Mammary epithelial cell (primary cell): ENCODE measurements around the gene CEBPA.

Experiments
- EZH2 ChIP-seq: IDR thresholded peaks from 2 replicates; pipeline ENCODE4 v1.6.1; 2012; ENCODE audit warnings: low read length, inconsistent platforms, borderline replicate concordance
- TF ChIP-seq, protein P1 (sequence below), 2 donors: IDR thresholded peaks in 1 of 2; conservative IDR thresholded peaks in 1 of 2; 2 replicates each; pipeline ENCODE4 v1.5.1; 2011 to 2012; ENCODE audit warnings: inconsistent platforms in 2 of 2, low read length in 2 of 2, mild to moderate bottlenecking in 2 of 2, control low read depth in 1 of 2, low read depth in 1 of 2; ENCODE audit not compliant: insufficient read depth in 1 of 2; ENCODE audit errors: extremely low read depth in 1 of 2

- TF ChIP-seq, protein P1, sequence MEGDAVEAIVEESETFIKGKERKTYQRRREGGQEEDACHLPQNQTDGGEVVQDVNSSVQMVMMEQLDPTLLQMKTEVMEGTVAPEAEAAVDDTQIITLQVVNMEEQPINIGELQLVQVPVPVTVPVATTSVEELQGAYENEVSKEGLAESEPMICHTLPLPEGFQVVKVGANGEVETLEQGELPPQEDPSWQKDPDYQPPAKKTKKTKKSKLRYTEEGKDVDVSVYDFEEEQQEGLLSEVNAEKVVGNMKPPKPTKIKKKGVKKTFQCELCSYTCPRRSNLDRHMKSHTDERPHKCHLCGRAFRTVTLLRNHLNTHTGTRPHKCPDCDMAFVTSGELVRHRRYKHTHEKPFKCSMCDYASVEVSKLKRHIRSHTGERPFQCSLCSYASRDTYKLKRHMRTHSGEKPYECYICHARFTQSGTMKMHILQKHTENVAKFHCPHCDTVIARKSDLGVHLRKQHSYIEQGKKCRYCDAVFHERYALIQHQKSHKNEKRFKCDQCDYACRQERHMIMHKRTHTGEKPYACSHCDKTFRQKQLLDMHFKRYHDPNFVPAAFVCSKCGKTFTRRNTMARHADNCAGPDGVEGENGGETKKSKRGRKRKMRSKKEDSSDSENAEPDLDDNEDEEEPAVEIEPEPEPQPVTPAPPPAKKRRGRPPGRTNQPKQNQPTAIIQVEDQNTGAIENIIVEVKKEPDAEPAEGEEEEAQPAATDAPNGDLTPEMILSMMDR (conservative IDR thresholded peaks at IDR 0.05 in 1 of 2, IDR thresholded peaks at IDR 0.05 in 1 of 2; ENCODE audit: extremely low read depth in 1 of 2, insufficient read depth in 1 of 2, low read depth in 1 of 2, low read length in 2 of 2): no peak
- TF ChIP-seq EZH2: no peak
Observed at GRCh38 chr19:33256261-33256660, 46.1 kb downstream of the CEBPA start.
